WI38 (cell line): Measurements from ENCODE around the gene GLI1.
"Not testable (repeated sequence)": the region's sequence is repeated elsewhere in the genome, so short reads cannot be mapped to it uniquely, and the experiment has no call there.

Source experiments
- H3K4me3 ChIP-seq: 2 replicates; pipeline ENCODE4 v1.5.1; 2011; ENCODE audit warnings: low read depth, mild to moderate bottlenecking, control low read depth, low read length
- TF ChIP-seq, protein P1 (sequence below): IDR thresholded peaks from 2 replicates; pipeline ENCODE4 v1.5.1; 2012; ENCODE audit warnings: low read depth, mild to moderate bottlenecking, control low read depth, low read length

Gene GLI1

DNA sequence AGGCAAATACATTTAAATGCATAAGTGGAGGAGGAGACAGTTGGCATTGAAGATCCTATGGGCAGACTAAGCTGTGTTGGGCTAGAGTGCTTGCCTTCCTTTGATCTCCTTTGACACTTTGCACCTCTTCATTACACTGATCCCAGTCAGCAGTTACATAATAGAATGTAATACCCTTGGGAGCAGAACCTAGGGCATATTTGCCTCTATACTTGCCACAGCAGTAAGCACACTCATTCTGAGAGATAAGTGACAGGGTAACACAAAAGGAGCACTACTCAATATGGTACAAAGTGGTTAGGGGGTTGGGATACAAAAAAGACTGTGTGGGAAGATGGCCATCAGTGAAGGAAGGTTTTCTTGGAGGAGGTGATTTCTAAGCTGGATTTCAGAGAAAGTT lies 37.2 kb downstream of the GLI1 start:
- TF ChIP-seq, protein P1, sequence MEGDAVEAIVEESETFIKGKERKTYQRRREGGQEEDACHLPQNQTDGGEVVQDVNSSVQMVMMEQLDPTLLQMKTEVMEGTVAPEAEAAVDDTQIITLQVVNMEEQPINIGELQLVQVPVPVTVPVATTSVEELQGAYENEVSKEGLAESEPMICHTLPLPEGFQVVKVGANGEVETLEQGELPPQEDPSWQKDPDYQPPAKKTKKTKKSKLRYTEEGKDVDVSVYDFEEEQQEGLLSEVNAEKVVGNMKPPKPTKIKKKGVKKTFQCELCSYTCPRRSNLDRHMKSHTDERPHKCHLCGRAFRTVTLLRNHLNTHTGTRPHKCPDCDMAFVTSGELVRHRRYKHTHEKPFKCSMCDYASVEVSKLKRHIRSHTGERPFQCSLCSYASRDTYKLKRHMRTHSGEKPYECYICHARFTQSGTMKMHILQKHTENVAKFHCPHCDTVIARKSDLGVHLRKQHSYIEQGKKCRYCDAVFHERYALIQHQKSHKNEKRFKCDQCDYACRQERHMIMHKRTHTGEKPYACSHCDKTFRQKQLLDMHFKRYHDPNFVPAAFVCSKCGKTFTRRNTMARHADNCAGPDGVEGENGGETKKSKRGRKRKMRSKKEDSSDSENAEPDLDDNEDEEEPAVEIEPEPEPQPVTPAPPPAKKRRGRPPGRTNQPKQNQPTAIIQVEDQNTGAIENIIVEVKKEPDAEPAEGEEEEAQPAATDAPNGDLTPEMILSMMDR: no peak
- no peak overlapping the region for H3K4me3 ChIP-seq

- no peak overlapping the region for H3K4me3 ChIP-seq
- TF ChIP-seq, protein P1: no peak
These were observed 37.9 kb downstream of the GLI1 start for GRCh38 chr12:57497223-57498131.

DNA sequence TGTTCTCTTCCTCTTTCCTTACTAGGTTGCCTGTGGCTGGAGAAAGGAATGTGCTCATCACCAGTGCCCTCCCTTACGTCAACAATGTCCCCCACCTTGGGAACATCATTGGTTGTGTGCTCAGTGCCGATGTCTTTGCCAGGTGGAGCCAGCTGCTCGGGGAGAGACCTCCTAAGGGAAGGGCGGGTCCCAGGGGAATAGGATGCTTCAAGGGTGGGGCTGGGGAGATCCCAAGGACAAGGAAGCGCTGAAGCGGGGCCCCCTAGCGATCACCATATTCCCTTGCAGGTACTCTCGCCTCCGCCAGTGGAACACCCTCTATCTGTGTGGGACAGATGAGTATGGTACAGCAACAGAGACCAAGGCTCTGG lies 38.5 kb downstream of the GLI1 start:
- H3K4me3 ChIP-seq: no peak overlapping the region

GRCh38 chr12:57498571-57498970 lies 39.0 kb downstream of the GLI1 start:
- no peak overlapping the region for H3K4me3 ChIP-seq
- TF ChIP-seq, protein P1: no peak

More for the DNA sequence above, 38.5 kb downstream of the GLI1 start:
- TF ChIP-seq, protein P1: no peak

DNA sequence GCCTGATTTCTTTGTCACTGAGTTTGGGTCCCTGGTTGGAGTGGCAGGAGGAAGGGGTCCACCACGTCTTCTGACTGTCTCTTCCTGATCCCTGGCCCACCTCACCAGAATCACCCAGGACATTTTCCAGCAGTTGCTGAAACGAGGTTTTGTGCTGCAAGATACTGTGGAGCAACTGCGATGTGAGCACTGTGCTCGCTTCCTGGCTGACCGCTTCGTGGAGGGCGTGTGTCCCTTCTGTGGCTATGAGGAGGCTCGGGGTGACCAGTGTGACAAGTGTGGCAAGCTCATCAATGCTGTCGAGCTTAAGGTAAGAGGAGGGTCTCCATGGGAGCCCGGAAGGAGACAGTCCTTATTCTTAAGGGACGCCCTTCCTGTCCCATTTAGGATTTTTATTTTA lies 40.6 kb downstream of the GLI1 start:
- H3K4me3 ChIP-seq: no peak overlapping the region
- TF ChIP-seq, protein P1: no peak

DNA sequence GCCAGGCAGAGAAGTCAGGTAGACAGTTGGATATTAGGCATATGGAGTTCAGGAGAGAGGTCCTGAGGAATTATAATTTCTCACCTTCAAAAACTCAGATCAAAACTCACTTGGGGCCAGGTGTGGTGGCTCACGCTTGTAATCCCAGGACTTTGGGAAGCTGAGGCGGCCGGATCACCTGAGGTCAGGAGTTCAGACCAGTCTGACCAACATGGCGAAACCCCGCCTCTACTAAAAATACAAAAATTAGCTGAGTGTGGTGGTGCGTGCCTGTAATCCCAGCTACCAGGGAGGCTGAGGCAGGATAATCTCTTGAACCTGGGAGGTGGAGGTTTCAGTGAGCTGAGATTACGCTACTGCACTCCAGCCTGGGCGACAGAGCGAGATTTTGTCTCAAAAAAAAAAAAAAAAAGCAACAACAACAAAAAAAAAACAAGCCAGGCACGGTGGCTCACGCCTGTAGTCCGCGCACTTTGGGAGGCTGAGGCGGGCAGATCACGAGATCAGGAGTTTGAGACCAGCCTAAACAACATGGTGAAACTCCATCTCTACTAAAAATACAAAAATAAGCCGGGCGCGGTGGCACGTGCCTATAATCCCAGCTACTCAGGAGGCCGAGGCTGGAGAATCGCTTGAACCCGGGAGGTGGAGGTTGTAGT lies 42.9 kb downstream of the GLI1 start:
- not testable (repeated sequence) for H3K4me3 ChIP-seq

- not testable (repeated sequence) for H3K4me3 ChIP-seq
These were observed 47.0 kb downstream of the GLI1 start for GRCh38 chr12:57506541-57506940.

DNA sequence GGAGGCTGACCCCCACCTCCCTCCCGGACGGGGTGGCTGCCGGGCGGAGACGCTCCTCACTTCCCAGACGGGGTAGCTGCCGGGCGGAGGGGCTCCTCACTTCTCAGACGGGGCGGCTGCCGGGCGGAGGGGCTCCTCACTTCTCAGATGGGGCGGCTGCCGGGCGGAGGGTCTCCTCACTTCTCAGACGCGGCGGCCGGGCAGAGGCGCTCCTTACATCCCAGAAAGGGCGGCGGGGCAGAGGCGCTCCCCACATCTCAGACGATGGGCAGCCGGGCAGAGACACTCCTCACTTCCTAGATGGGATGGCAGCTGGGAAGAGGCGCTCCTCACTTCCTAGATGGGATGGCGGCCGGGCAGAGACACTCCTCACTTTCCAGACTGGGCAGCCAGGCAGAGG lies 48.2 kb downstream of the GLI1 start:
- not testable (repeated sequence) for H3K4me3 ChIP-seq

DNA sequence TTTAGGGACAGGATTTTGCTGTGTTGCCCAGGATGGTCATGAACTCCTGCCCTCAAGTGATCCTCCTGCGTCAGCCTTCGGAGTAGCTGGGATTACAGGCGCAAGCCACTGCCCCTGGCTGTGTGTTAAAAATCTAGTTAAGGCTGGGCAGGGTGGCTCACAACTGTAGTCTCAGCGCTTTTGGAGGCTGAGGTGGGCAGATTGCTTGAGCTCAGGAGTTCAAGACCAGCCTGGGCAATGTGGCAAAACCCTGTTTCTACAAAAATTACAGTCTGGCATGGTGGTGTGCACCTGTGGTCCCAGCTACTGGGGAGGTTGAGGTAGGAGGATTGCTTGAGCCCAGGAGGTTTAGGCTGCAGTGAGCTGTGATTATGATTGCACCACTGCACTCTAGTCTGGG lies 51.6 kb downstream of the GLI1 start:
- TF ChIP-seq, protein P1: no peak

More for the DNA sequence above, 51.6 kb downstream of the GLI1 start:
- no peak overlapping the region for H3K4me3 ChIP-seq
